Transverse colon (tissue), 4 donors: ENCODE results near the gene UBASH3A.

Experiments
- CTCF ChIP-seq, 5 experiments: fragments of 200-600 bp in 3 of 5; fragments of 450-650 bp in 2 of 5; sonication (generic) in 3 of 5; IDR thresholded peaks; 1 replicate in 2 of 5; 2 replicates in 3 of 5; pipeline ENCODE4 v1.5.1; 2016 to 2017; ENCODE audit warnings: antibody characterized with exemption in 5 of 5, inconsistent platforms in 3 of 5, mild to moderate bottlenecking in 2 of 5, moderate library complexity in 1 of 5
- EP300 ChIP-seq: sonication (generic); formaldehyde crosslinking; IDR thresholded peaks from one replicate; pipeline ENCODE4 v1.6.1; 2017; ENCODE audit warnings: antibody characterized with exemption, low read depth
- POLR2A ChIP-seq: fragments of 450-650 bp; IDR thresholded peaks from one replicate; pipeline ENCODE4 v1.6.1; 2016; ENCODE audit warnings: antibody characterized with exemption, mild to moderate bottlenecking, moderate library complexity
- POLR2AphosphoS5 ChIP-seq, 3 donors: sonication (generic); formaldehyde crosslinking; IDR thresholded peaks; one replicate each; pipeline ENCODE4 v1.6.1; 2016; ENCODE audit warnings: antibody characterized with exemption in 3 of 3

DNA sequence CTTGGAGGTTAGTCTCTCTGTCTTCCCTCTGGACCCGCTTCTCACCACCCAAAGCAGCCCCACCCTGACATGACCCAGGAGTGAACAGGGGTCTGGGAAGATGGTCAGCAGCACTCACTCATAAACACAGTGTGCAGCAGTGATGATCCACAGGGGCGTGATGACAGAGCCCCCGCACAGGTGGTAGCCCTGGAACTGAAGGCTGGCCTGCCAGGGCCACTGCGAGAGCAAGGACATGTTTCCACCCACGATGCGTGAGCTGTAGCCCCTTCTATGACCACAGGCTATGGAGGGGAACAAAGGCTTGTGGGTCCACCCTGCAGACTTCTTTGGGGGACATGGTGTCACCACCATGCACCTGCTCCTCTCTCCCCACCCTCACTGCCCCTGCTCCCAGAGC lies 20.8 kb upstream of the UBASH3A start:
- TF ChIP-seq CTCF (IDR thresholded peaks at IDR 0.05) (no peak), EP300 (no peak), POLR2A (no peak), POLR2AphosphoS5 (IDR thresholded peaks at IDR 0.05) (no peak)
